Activated T-cell treated with anti-CD3 and anti-CD28 coated beads, Interleukin-2, amount 50 U/mL, for 48 hours (primary cell): ENCODE data around the gene SLF2.

Experiments
- DNase-seq, 2 experiments: peaks; one replicate each; pipeline ENCODE4 v3.0.0-alpha.2; 2020

SLF2 gene

DNA sequence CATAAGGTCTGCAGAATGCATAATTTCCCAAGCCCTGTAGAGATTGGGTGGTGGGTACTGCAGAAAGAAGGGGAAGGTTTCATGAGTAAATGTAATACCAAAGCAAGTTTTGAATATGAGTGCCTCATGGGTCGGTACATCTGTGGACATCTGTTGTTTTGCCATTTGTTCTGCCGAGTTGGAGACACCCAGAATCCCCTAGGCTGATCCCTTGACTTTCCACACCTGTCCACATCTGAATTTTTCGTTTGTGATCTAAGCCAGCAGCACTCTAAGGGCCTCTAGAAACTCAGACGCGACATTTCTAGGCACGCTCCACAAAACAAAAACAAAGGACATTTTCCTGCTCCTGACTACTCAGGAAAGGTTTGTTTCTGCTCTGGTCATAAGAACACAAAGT lies 11.7 kb upstream of the SLF2 start:
- DNase-seq, result no peak

DNA sequence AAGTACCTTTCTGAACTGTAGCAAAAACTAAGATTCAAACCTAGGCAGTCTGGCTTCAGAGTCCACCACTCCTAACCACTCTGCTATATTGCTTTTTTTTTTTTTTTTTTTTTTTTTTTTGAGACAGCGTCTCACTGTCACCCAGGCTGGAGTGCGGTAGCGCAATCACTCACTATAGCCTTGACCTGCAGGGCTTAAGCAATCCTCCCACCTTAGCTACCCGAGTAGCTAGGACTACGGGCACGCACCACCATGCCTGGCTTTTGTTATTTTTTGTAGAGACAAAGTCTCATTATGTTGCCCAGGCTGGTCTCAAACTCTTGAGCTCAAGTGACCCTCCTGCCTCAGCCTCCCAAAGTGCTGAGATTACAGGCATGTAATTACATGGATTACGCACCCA lies 10.1 kb upstream of the SLF2 start:
- DNase-seq, result no peak

DNA sequence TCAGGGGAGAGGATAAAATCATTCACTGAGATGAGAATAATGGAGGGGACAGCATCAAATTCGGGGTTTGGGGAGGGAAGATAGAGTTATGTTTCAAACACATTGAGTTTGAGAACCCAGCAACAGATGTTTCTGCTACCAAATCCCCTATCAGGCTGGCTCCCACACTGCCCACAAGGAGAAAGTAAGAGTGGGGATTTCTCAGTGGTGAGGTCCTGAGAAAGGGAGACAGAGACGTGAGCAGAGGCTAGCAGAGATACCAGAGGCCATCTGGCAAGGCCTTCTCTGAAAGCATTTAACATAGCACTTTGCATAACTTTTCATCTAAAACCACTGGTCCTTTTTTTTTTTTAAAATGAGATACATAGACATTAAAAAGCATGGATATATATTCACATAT lies 7.8 kb upstream of the SLF2 start:
- DNase-seq, result no peak

DNA sequence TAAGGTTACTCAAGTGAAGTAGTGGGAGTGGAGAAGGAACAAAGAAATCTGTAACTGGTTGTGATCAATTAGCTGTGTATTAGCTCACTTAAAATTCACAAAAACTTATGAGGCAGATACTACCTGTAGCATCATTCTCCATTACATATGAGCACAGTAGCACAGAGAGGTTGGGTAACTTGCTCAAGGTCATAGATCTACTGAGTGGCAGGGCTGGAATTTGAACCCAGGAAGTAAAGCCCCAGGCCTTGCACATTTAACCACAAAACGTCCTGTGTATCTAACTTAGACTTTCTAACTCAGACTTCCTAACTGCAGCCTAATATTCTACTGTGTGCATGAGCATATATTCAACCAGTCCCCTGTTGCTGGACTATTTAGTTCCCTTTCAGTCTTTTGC lies 5.6 kb upstream of the SLF2 start:
- DNase-seq, result no peak

DNA sequence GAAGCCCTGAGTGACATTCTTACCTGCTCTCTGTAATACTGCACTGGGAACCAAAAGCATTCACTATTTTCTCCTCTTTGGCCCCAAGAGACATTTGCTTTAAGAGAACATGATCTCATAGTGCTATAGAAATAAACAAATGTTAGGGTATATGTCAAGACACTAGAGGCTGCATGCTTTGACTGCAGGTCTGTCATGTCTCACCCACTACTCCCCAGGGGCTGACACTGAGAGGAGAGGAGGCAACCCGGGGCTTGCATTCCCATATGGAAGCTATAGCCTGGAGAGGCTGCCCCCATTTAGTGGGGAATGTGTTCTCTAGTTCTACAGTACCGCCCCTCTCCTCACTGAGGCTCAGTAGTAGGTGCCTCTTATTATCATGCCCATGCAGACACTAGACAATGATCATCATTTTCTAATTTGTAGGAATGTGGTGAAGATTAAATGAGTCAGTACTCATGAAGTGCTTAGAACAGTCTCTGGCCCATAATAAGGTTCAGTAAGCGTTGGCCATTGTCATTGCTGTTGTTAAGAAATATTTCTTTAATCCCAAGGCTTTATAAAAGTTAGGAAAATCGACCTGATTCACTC lies 4.9 kb upstream of the SLF2 start:
- no peak for DNase-seq

DNA sequence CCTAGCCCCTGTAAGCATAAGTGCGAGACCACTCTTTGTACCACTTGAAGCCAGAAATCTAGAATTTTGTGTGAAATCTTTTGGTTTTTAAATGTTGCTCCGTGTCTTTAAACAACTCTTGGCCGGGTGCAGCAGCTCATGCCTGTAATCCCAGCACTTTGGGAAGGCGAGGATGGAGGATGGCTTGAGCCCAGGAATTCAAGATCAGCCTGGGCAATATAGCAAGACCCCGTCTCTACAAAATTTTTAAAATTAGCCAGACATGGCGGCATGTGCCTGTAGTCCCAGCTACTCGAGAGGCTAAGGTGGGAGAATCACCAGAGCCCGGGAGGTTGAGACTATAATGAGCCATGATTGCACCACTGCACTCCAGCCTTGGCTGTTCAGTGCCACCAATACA lies 4.4 kb upstream of the SLF2 start:
- DNase-seq, result no peak

DNA sequence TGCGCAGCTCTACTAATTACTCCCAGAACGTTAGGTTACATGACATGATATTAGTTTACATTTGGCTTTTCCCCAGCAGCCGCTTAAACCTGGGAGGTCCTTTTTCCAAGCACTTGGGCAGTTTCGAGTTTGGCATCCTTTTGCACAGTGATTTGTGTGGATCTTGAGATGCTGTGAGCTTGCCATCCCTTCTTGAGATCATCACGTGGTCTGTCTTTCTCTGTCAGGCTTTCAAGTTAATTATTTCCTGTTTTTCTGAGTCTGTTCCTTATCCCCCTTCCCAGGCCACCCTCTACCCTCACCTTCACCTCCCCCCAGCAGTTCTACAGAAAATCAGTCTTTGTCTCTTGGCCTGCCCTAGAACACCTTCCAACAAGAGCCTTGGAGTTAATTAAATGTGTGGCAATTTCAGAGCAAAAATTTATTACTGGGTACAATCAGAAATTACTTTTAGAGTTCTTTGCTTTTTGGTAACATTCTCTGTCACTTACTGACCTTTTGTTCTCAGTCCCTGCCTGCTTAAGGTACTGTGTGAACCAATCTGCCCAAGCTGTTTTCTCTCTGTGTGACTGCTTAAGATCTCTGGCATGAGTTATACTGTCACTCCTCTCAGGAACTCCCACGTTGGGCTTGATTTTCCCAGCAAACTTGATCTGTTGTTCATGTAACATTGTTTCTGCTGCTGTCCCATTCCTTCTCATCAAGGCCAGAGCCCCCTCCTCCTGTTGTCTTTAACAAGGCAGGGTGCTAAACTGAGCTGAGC lies 3.1 kb upstream of the SLF2 start:
- DNase-seq, result no peak

DNA sequence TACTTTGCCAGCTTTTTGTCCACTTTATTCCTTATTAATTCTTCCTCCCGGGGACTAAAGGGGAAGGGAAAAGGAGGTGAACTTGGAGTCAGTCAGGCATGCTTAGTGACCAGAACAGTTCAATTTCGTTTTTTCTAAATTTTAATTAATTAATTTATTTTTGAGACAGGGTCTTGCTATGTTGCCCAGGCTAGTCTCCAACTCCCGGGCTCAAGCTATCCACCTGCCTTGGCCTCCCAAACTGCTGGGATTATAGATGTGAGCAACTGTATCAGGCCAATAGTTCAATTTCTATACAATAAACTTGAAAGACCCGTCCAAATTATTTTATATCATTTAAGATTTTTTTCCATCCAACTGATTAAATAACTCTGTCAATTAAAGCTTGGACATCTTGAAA lies 1.3 kb upstream of the SLF2 start:
- no peak for DNase-seq

DNA sequence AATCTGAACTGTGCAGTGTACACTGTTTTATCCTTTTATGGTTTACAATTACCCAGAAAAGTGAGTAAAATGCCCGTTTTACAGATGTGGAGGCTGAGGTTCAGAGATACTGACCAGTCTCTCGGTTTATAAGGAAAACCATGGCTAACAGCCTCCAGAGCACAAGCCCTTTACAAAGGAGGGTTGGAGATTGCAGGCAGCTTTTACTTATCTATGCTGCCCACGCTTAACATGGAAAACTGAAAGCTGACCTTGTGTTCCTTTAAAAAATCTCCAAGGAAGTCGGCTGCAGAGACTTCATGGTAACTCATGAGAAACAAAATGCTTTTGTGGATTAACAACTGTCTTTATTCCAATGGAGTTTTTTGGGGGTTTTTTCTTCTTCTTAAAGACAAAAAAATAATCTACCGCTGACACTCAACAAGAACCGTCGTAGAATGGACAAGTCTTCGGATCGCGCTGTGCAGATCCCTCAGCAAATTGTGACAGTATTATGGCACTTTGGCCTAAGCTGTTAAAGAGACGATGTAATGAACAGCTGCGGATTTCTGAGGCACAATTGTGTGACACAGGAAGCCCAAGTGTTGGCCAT lies 654 bp upstream of the SLF2 start:
- no peak for DNase-seq

DNA sequence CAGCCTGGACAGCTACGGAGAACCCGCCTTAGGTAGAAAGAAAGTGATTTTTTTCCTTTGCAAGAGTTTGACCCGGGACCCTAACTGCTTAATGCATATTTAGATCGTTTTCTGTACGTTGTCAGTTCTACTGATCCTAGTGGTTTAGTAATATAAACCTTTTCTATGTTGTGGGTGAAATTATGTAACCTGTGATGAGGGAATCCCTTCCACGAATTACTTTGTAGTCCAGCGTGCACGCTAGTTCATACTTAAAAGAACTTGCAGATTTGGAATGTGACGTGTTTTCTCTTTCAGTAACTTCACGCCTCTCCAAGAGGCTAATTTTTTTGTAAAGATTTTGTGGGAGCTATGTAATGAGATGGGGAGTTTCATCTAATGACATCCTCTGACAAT lies 705 bp downstream of the SLF2 start:
- DNase-seq, result no peak

DNA sequence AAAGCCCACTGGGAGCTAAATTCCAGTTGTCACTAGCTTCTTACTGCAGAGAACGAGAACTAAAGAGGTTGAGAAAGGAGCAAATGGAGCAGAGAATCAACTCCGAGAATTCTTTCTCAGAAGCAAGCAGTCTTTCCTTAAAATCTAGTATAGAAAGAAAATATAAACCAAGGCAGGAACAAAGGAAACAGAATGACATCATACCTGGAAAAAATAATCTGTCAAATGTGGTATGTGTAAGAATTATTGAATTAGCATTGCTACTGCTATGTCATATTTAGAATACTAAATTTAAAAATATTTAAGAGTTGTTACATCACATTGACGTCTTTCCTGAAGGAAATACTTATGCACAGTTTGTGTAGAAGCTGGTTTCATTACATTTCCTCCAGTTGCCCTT lies 4.3 kb downstream of the SLF2 start:
- no peak for DNase-seq

DNA sequence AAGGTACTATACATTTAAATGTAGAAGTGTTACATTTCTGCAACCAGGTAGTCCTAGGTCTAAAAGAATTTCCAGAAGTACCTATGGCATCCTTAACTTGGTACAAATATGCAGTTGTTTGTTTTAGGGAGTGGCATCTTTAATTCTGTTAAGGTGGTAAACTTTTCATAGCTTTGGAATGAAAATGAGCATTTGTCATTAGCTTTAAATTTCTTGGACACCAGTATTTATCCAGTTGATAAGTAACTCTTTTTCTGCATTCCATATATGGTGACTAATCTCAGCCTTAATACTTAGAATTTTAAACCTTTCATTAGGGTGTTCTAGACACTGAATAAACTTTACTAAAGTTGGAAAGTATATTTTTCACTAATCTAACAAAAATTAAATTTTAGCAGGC lies 10.8 kb downstream of the SLF2 start:
- no peak for DNase-seq

DNA sequence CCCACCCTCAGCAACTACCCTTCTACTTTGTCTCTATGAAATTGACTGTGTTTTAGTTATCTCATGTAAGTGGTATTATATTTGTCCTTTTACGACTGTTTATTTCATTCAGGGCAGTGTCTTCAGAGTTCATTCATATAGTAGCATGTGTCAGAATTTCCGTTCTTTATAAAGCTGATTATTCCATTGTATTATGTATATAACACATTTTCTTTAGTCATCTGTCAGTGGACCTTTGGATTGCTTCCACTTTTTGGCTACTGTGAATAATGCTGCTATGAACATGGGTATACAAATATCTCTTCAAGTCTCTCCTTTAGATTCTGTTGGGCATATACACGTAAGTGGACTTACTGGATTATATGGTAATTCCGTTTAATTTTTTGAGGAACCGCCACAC lies 14.5 kb downstream of the SLF2 start:
- DNase-seq, result no peak

DNA sequence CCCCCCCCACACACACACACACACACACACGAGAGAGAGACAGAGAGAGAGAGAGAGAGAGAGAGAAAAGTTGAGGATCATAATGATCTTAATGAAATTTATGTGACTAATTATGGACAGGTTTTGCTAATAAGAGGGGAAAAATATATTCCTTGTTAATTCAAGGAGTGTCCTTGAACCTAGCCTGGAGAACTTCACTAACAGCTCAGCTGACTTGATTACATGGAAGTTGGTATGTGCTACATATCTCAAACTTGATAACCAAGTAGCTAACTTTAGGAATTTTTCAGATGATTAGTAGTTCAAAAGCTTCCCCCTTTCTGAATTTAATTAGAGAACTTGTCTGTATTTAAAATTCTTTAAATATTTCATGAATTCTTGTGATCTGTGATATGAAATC lies 15.3 kb downstream of the SLF2 start:
- DNase-seq, result no peak

DNA sequence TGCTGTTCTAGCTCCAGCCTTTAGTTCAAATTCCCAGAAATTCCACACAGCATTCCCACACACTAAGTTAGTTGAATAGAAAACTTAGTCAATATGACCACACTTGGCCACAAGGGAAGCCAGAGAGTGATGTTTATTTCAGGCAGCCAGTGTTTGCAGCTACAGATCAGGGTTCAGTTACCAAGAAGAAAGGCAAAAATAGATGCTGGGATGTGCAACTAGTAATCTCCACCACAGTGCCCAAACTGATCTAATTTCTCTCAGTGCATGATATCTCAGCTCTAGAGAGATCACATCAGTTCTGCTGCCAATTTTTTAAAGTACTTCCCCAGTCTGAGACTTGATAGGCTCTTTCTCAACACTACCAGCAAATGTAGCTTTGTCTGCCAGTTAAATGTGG lies 17.6 kb downstream of the SLF2 start:
- DNase-seq, result no peak

DNA sequence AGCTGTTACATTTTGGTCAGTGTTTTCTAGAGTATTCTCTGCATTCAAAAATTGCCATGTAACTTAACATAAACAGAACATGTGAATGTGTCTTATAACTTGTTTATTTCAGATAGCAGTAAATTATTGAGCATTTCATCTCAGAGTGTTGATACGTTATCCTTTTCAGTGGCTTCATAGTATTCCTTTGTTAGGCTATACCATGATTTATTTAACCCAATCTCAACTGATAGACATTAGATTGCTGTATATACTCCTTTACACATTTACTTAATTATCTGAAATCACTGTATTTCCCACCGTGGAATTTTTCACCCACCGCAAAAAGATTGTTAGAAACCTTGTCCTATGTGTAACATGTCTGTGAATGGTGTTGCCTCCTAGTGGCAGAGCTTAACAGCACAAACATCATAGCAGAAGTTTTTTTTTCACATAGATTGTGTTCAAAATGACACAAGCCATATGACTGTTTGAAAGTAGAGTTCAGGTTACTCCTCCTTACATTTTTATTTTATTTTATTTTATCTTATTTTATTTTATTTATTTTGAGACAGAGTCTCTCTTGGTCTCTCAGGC lies 21.4 kb downstream of the SLF2 start:
- no peak for DNase-seq

DNA sequence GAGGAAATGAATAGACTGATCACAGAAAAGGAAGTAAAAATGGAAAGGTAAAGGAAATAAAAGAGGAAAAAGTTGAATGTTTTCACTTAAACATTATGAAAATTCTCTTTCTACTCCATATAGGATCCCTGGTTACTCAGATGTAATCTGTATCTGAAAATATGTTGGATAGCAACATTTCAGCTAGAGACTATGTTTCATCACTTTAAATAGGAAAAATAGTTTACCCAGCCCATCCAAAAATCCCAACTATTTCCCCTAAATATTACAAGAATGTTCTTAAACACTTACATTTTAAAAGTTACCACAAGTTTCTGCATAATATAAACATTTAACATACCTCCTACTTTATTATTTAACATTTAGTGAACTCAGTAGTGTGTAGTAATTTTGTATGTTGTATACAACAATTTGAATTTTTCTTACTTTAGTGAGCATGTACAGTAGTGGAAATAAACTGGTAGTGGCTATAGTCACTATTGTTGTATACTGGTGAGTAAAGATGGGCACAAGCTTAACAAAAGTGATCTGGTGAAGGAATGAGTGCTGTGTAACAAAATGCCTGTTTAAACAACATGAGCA lies 27.1 kb downstream of the SLF2 start:
- DNase-seq, result no peak

DNA sequence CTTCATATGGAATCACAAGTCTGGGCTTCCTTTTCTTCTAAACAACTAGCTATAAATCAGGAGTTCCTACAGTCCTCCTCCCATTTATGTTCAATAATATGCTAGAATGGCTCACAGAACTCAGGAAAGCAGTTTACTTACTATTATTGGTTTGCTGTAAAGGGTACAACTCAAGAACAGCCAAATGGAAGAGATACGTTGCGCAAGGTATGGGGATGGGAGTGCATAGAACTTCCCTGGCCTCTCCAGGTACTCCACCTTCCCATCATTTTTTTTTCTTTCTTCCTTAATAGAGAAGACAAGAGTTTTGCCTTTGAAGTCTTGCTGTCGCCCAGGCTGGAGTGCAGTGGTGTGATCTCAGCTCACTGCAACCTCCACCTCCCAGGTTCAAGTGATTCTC lies 29.5 kb downstream of the SLF2 start:
- DNase-seq, result no peak

DNA sequence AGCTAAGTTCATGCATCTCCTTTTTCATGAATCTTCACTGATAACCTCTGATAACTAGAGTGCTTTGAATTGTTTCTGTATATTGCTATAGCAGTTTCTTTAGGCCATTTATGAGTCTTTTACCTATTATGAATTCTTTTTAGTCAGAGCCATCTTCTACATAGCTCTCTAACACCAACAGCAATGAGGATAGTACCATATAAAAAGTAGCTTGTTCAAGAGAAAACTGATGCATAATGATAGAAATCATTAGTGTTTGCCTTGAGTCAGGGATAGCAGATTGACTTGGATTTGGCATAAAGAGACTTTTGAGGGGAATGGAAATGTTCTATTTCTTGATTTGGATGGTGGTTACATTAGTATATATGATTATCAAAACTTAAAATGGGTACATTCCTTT lies 30.7 kb downstream of the SLF2 start:
- DNase-seq, result no peak

DNA sequence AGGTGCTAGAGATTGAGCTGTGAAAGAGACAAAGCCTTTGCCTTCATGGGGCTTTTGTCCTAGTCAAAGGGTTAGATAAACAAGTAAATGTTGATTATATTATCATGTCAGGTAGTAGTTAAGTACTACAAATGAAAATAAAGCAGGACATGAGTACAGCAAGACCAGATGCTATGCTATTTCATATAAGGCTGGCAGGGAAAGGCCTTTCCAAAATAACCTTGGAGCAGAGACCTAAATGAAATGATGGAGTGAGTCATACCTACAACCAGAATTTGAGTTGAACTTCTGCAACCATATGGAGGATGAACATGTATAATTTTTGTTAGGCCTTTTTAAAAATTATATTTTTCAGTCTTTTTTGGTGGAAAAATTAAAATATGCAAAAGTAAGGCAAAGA lies 33.0 kb downstream of the SLF2 start:
- DNase-seq, result no peak

DNA sequence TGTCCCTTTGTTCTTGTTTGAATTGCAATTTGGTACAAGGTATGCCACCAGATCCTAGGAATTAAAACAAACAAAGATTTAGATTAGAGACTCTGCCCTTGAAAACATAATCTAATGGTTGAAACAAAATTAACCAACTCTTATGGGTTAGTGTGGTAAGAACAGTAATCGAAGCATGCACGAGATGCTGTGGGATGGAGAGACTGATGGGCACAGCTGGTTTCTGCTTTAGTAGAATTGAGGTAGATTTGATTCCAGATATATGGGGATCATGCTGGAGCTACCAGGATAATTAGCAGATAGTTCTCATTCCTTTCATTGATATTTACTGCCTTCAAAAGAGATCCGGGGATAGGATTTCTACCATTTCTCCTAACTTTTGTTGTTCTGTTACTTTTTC lies 36.2 kb downstream of the SLF2 start:
- DNase-seq, result no peak

DNA sequence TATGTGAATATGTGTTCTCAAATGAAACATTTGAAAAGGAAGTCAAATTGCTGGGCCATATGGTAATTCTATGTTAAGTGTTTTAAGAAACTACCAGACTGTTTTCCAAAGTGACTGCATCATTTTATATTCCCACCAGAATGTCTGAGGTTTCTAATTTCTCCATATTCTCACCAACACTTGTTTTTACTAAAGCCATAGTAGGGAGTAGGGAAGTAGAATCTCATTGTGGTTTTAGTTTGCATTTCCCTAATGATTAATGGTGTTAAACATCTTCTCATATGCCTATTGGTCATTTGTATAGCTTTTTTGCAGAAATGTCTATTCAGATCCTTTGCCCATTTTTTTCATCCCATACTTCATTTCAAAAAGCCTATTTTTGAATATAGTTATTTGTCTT lies 47.5 kb downstream of the SLF2 start:
- DNase-seq, result no peak

DNA sequence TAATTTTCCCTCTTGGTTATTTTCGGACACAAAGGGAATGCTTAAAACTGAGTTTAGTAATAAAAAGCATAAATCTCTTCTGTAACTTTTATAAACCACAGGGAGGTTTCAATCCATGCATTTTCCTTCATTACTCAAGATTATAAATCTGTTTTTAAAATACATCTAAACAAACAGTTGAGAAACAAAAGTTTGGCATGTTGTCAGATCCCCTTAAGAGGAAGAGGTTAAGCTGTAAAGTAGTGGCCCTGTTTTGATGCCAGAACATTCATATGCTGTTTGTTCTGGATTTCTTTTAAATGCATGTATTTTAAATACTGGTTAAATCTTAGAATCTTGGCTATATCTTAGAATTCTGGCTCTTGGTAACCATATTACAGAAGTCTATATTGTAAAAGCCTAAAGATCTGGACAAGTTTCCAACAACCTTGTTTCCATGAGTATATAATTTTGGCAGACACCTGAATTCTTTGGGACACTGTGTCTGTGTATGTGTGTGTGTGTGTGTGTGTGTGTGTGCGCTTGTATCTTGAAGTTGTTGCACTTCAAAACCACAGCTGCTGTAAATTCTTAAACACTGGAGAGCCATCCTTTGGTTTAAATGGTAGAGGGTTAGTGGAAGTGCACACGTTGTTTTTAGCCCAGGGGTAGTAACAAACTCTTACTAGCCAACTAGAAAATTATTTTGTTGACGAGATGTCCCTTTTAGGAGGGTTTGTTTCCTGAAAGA lies 49.8 kb downstream of the SLF2 start:
- DNase-seq, result no peak
